MM.1S (cell line): Measurements from ENCODE around the gene VDAC2.

Experiments used
- EZH2 ChIP-seq: fragments of 300-600 bp; sonication (generic); optimal IDR thresholded peaks from 2 replicates; pipeline ENCODE3; 2017; ENCODE audit warnings: low read depth, mild to moderate bottlenecking, antibody characterized with exemption, low read length, mixed read lengths
- EZH2phosphoT487 ChIP-seq: fragments of 300-600 bp; sonication (generic); IDR thresholded peaks from 2 replicates; pipeline ENCODE4 v1.6.1; 2018; ENCODE audit warnings: antibody characterized with exemption, low read length
- TF ChIP-seq, protein P1 (sequence below): fragments of 300-600 bp; sonication (generic); IDR thresholded peaks from 2 replicates; pipeline ENCODE4 v1.5.1; 2016; ENCODE audit warnings: antibody characterized with exemption, low read length, mixed read lengths

DNA sequence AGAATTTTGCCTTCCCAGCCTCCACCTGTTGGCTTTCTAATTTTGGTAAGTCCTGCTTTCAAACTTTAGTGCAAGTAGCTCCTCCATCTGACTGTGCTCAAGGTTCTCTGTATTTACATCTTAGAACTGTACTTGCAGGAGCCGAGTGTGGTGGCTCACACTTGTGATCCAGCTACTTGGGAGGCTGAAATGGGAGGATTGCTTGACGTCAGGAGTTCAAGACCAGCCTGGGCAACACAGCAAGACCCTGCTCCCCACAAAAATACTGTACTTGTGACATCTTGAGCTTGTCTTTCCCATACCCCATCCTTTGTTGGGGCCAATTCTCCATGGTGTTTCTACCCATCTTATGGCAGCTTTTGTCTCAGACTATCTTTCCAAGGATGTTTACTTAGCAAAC lies 4.7 kb upstream of the VDAC2 start:
- TF ChIP-seq, protein P1, sequence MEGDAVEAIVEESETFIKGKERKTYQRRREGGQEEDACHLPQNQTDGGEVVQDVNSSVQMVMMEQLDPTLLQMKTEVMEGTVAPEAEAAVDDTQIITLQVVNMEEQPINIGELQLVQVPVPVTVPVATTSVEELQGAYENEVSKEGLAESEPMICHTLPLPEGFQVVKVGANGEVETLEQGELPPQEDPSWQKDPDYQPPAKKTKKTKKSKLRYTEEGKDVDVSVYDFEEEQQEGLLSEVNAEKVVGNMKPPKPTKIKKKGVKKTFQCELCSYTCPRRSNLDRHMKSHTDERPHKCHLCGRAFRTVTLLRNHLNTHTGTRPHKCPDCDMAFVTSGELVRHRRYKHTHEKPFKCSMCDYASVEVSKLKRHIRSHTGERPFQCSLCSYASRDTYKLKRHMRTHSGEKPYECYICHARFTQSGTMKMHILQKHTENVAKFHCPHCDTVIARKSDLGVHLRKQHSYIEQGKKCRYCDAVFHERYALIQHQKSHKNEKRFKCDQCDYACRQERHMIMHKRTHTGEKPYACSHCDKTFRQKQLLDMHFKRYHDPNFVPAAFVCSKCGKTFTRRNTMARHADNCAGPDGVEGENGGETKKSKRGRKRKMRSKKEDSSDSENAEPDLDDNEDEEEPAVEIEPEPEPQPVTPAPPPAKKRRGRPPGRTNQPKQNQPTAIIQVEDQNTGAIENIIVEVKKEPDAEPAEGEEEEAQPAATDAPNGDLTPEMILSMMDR = no peak
- TF ChIP-seq EZH2 = no peak
- no peak for TF ChIP-seq EZH2phosphoT487
